K562 (cell line): ENCODE data around the gene DCUN1D2. TPM values are rescaled to one million over a fixed set of nuclear protein-coding genes. Genes with fewer than 3 reads are reported as not detected.

Source experiments
- C11orf30 ChIP-seq: fragments of 450-650 bp; IDR thresholded peaks from 2 replicates; pipeline ENCODE4 v1.6.1; 2016; ENCODE audit warnings: low read depth, mild to moderate bottlenecking
- CC2D1A ChIP-seq: fragments of 450-650 bp; IDR thresholded peaks from 2 replicates; pipeline ENCODE4 v1.6.1; 2017; ENCODE audit warnings: mild to moderate bottlenecking
- GABPA ChIP-seq: fragments of 200-800 bp; sonication (Bioruptor generic); conservative IDR thresholded peaks from 2 replicates; pipeline ENCODE4 v1.6.1; 2016; ENCODE audit warnings: low read depth, missing genetic modification characterization, missing compliant biosample characterization
- NFYB ChIP-seq: IDR thresholded peaks from 2 replicates; pipeline ENCODE4 v1.6.1; 2011; ENCODE audit warnings: mild to moderate bottlenecking, moderate library complexity; ENCODE audit not compliant: insufficient read length; ENCODE audit errors: extremely low read depth
- POLR3A ChIP-seq: IDR thresholded peaks from 2 replicates; pipeline ENCODE4 v1.6.1; 2011; ENCODE audit warnings: borderline replicate concordance, mild to moderate bottlenecking, moderate library complexity; ENCODE audit not compliant: insufficient read length, insufficient read depth; ENCODE audit errors: extremely low read depth
- RAD51 ChIP-seq: fragments of 450-650 bp; IDR thresholded peaks from 2 replicates; pipeline ENCODE4 v1.7.1; 2016; ENCODE audit warnings: low read depth, mild to moderate bottlenecking, borderline replicate concordance
- SMARCA4 ChIP-seq: fragments of 450-650 bp; IDR thresholded peaks from 2 replicates; pipeline ENCODE4 v1.6.1; 2016
- YY1 ChIP-seq, 3 experiments: IDR thresholded peaks; 2 replicates each; pipeline ENCODE4 v1.6.1; 2011; ENCODE audit warnings: low read length in 2 of 3, mild to moderate bottlenecking in 2 of 3, moderate library complexity in 2 of 3, borderline replicate concordance in 1 of 3, control low read depth in 1 of 3, low read depth in 1 of 3; ENCODE audit not compliant: insufficient read depth in 3 of 3, insufficient replicate concordance in 2 of 3, control insufficient read depth in 1 of 3, insufficient read length in 1 of 3; ENCODE audit errors: extremely low read depth in 1 of 3
- ZNF584 ChIP-seq: fragments of 200-800 bp; sonication (Bioruptor generic); IDR thresholded peaks from 2 replicates; pipeline ENCODE4 v1.6.1; 2016; ENCODE audit warnings: low read depth, mild to moderate bottlenecking, missing genetic modification characterization, missing compliant biosample characterization
- polyA plus RNA-seq, 8 experiments: library from polyadenylated mRNA; depleted of rRNA in 4 of 8; stranded (reverse) in 5 of 8; unstranded in 3 of 8; fragments of >200 nt; fragmentation: Nextera tagmentation in 2 of 8; fragmentation: Illumina TruSeq in 1 of 8; extraction: Ambion mirVana in 2 of 8; extraction: Trizol in 1 of 8; gene quantifications; 2 replicates each; pipeline versions ENCODE4 v1.2.1 to v1.2.3, GENCODE V29; 2011 to 2014; ENCODE audit warnings: inconsistent platforms in 1 of 8, missing spikeins in 1 of 8
- total RNA-seq, 7 experiments: library from RNA; depleted of rRNA in 6 of 7; stranded (reverse); fragments of >200 nt in 6 of 7; fragmentation: Illumina TruSeq in 2 of 7; extraction: Trizol in 2 of 7; gene quantifications; 2 replicates each; pipeline versions ENCODE4 v1.2.1 to v1.2.3, GENCODE V29; 2011 to 2021; ENCODE audit warnings: low replicate concordance in 1 of 7
- TF ChIP-seq, protein P1 (sequence below): sonication (generic); formaldehyde crosslinking; IDR thresholded peaks from 2 replicates; pipeline ENCODE4 v1.8.0; 2022; ENCODE audit warnings: mild to moderate bottlenecking, missing genetic modification reagents
- TF ChIP-seq, protein P2 (sequence below): fragments of 450-650 bp; formaldehyde crosslinking; IDR thresholded peaks from 2 replicates; pipeline ENCODE4 v1.4.0; 2020; ENCODE audit warnings: mild to moderate bottlenecking, moderate library complexity
- TF ChIP-seq, protein P3 (sequence below): IDR thresholded peaks from 3 replicates; pipeline ENCODE4 v1.6.1; 2011; ENCODE audit warnings: borderline replicate concordance, mild to moderate bottlenecking; ENCODE audit not compliant: insufficient read length, insufficient read depth
- TF ChIP-seq, protein P4 (sequence below): fragments of 200-800 bp; sonication (Bioruptor generic); IDR thresholded peaks from 2 replicates; pipeline ENCODE4 v1.6.1; 2017; ENCODE audit warnings: missing genetic modification characterization, missing compliant biosample characterization
- TF ChIP-seq, protein P5 (sequence below): fragments of 450-650 bp; IDR thresholded peaks from 2 replicates; pipeline ENCODE4 v1.6.1; 2014; ENCODE audit warnings: low read depth, mild to moderate bottlenecking, moderate library complexity, borderline replicate concordance

DCUN1D2 gene
- total and polyA plus RNA-seq, 9 of the 15 experiments (the other 6 are each of a cell fraction or from before 2014, with no cell fraction given), result 2.1 to 16.8 (median 11.1) TPM

DNA sequence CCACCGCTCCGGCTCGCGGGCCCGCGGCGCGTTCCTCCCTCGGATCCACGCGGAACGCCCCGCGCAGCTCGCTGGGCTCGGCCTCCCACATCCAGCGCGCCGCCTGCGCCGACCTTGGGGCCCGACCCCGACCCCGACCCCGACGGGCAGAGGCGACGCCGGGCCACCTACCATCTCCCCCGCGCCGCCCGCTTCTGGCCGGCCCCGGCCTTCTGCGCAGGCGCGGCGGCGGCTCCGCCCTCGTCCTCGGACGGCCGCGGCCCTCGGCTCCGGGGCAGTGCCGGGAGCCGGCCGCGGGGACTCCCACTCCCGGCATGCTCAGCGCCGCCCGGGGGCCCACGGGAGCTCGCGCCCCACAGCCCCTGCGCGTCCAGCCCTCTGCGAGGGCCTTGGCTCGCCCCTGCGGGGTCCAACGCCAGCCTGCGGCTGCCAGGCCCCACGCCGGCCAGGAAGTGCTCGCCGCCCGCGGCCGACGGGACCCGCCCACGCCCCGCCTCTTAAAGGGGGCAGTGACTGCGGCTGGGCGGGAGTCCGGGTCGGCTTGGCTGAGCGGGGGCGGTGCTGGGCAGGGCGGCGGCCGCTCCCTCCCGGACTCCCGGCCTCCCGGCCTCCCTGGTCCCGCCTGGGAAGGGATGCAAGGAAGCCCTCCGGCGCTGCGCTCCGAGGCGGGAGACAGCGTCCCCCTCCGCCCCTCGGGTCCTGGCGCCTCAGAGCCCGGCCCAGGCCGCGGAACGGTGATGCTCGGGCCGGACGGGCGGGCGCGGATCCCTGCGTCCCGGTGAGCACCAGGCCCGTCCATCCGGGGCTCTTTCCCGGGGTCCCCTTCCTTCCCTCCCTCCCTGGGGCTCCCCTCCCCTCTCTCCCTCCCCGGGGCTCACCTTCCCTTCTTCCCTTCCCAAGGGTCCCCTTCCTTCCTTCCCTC, at the start of gene DCUN1D2 (continued):
- TF ChIP-seq, protein P1, sequence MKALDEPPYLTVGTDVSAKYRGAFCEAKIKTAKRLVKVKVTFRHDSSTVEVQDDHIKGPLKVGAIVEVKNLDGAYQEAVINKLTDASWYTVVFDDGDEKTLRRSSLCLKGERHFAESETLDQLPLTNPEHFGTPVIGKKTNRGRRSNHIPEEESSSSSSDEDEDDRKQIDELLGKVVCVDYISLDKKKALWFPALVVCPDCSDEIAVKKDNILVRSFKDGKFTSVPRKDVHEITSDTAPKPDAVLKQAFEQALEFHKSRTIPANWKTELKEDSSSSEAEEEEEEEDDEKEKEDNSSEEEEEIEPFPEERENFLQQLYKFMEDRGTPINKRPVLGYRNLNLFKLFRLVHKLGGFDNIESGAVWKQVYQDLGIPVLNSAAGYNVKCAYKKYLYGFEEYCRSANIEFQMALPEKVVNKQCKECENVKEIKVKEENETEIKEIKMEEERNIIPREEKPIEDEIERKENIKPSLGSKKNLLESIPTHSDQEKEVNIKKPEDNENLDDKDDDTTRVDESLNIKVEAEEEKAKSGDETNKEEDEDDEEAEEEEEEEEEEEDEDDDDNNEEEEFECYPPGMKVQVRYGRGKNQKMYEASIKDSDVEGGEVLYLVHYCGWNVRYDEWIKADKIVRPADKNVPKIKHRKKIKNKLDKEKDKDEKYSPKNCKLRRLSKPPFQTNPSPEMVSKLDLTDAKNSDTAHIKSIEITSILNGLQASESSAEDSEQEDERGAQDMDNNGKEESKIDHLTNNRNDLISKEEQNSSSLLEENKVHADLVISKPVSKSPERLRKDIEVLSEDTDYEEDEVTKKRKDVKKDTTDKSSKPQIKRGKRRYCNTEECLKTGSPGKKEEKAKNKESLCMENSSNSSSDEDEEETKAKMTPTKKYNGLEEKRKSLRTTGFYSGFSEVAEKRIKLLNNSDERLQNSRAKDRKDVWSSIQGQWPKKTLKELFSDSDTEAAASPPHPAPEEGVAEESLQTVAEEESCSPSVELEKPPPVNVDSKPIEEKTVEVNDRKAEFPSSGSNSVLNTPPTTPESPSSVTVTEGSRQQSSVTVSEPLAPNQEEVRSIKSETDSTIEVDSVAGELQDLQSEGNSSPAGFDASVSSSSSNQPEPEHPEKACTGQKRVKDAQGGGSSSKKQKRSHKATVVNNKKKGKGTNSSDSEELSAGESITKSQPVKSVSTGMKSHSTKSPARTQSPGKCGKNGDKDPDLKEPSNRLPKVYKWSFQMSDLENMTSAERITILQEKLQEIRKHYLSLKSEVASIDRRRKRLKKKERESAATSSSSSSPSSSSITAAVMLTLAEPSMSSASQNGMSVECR (CRISPR knock-in tag), result 0 out of 2 replicates have a peak, but pooled peaks have one; percentile 36
- TF ChIP-seq YY1 (IDR thresholded peaks at IDR 0.05; ENCODE audit: borderline replicate concordance in 1 of 3, control insufficient read depth in 1 of 3, extremely low read depth in 1 of 3, insufficient read depth in 3 of 3, insufficient read length in 1 of 3, insufficient replicate concordance in 2 of 3, low read depth in 1 of 3, low read length in 2 of 3) (peak in 2 of 3 experiments; percentile 14 to 52), SMARCA4 (no peak), C11orf30 (no peak), CC2D1A (no peak), RAD51 (no peak), NFYB (no peak), POLR3A (no peak), ZNF584 (CRISPR knock-in tag) (0 out of 2 replicates have a peak, but pooled peaks have one; percentile 57), GABPA (tag) (peak; percentile 65)
- TF ChIP-seq, protein P2, sequence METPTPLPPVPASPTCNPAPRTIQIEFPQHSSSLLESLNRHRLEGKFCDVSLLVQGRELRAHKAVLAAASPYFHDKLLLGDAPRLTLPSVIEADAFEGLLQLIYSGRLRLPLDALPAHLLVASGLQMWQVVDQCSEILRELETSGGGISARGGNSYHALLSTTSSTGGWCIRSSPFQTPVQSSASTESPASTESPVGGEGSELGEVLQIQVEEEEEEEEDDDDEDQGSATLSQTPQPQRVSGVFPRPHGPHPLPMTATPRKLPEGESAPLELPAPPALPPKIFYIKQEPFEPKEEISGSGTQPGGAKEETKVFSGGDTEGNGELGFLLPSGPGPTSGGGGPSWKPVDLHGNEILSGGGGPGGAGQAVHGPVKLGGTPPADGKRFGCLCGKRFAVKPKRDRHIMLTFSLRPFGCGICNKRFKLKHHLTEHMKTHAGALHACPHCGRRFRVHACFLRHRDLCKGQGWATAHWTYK (CRISPR knock-in tag), result no peak
- TF ChIP-seq, protein P3, sequence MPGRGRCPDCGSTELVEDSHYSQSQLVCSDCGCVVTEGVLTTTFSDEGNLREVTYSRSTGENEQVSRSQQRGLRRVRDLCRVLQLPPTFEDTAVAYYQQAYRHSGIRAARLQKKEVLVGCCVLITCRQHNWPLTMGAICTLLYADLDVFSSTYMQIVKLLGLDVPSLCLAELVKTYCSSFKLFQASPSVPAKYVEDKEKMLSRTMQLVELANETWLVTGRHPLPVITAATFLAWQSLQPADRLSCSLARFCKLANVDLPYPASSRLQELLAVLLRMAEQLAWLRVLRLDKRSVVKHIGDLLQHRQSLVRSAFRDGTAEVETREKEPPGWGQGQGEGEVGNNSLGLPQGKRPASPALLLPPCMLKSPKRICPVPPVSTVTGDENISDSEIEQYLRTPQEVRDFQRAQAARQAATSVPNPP, result no peak
- TF ChIP-seq, protein P4, sequence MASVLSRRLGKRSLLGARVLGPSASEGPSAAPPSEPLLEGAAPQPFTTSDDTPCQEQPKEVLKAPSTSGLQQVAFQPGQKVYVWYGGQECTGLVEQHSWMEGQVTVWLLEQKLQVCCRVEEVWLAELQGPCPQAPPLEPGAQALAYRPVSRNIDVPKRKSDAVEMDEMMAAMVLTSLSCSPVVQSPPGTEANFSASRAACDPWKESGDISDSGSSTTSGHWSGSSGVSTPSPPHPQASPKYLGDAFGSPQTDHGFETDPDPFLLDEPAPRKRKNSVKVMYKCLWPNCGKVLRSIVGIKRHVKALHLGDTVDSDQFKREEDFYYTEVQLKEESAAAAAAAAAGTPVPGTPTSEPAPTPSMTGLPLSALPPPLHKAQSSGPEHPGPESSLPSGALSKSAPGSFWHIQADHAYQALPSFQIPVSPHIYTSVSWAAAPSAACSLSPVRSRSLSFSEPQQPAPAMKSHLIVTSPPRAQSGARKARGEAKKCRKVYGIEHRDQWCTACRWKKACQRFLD (CRISPR knock-in tag), result no peak
- TF ChIP-seq, protein P5, sequence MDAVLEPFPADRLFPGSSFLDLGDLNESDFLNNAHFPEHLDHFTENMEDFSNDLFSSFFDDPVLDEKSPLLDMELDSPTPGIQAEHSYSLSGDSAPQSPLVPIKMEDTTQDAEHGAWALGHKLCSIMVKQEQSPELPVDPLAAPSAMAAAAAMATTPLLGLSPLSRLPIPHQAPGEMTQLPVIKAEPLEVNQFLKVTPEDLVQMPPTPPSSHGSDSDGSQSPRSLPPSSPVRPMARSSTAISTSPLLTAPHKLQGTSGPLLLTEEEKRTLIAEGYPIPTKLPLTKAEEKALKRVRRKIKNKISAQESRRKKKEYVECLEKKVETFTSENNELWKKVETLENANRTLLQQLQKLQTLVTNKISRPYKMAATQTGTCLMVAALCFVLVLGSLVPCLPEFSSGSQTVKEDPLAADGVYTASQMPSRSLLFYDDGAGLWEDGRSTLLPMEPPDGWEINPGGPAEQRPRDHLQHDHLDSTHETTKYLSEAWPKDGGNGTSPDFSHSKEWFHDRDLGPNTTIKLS, result 0 out of 2 replicates have a peak, but pooled peaks have one; percentile 58
